Retinal pigment epithelial cell (primary cell): ENCODE results near the gene RILP.
"Not testable (repeated sequence)": the region's sequence is repeated elsewhere in the genome, so short reads cannot be mapped to it uniquely, and the experiment has no call there.

Experiments
- DNase-seq: peaks from one replicate; pipeline ENCODE4 v3.0.0-alpha.2; 2010; ENCODE audit warnings: low read depth
- H3K4me3 ChIP-seq: 2 replicates; pipeline ENCODE4 v1.5.1; 2011; ENCODE audit warnings: mild to moderate bottlenecking, low read length, control low read depth, moderate library complexity
- TF ChIP-seq, protein P1 (sequence below): conservative IDR thresholded peaks from 2 replicates; pipeline ENCODE4 v1.5.1; 2011; ENCODE audit warnings: low read depth, low read length, control low read depth, inconsistent platforms

The RILP gene

DNA sequence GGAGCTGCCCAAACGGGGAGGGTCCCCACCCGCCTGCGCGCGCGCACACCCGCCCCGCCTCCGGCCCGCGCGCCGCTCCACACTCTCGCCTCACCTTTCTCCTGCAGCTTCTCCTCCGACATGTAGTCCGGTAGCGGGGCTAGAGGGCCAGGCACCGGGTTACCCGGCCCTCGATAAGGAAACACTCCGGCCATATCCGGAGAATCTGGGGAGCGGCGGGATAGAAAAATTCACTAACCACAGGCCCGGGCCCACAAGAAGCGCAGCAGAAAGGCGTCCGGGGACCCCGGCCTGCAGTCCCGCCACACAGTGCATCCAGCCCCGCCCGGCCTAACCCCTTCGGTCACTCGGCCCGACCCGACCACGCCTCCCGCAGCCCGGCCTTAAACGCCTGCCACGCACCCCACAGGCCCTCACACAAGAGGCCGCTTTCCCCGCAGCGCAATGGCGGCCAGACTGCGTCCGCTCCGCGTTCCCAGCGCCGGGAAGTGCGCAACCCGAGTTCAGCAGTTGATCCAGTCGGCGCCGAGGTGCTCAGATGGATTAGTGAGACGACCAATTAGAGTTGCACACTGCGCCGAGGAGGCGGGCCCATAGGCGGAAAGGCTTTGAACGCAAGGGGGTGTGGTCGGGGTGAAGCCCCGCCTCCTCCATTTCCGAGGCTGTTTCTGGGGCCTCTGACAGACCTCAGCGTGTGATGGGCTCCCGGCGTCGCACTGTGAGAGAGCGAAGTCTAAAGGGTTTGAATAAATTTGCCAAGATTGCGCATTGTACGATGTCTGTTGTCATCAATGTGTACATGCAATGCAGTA is 34.9 kb upstream of the RILP start, which contains the start of gene PRPF8:
Gene PRPF8, minus strand, starts transcription at position 490 of the 812 bp plus-strand sequence. Its CDS starts 296 bp downstream, at position 194.
- TF ChIP-seq, protein P1, sequence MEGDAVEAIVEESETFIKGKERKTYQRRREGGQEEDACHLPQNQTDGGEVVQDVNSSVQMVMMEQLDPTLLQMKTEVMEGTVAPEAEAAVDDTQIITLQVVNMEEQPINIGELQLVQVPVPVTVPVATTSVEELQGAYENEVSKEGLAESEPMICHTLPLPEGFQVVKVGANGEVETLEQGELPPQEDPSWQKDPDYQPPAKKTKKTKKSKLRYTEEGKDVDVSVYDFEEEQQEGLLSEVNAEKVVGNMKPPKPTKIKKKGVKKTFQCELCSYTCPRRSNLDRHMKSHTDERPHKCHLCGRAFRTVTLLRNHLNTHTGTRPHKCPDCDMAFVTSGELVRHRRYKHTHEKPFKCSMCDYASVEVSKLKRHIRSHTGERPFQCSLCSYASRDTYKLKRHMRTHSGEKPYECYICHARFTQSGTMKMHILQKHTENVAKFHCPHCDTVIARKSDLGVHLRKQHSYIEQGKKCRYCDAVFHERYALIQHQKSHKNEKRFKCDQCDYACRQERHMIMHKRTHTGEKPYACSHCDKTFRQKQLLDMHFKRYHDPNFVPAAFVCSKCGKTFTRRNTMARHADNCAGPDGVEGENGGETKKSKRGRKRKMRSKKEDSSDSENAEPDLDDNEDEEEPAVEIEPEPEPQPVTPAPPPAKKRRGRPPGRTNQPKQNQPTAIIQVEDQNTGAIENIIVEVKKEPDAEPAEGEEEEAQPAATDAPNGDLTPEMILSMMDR: no peak
- H3K4me3 ChIP-seq: peak within 1 kb of the TSS; percentile 84
- DNase-seq: peak; percentile 87

- DNase-seq: no peak
- TF ChIP-seq, protein P1: no peak
- peak overlapping the region; percentile 84 for H3K4me3 ChIP-seq
Observed at GRCh38 chr17:1683459-1683858, 33.8 kb upstream of the RILP start.

- no peak overlapping the region for H3K4me3 ChIP-seq
- TF ChIP-seq, protein P1: no peak
- no peak for DNase-seq
Observed at GRCh38 chr17:1676401-1676800, 26.7 kb upstream of the RILP start.

- no peak overlapping the region for H3K4me3 ChIP-seq
- no peak for DNase-seq
- TF ChIP-seq, protein P1: no peak
Observed at GRCh38 chr17:1673041-1673785, 23.5 kb upstream of the RILP start.

DNA sequence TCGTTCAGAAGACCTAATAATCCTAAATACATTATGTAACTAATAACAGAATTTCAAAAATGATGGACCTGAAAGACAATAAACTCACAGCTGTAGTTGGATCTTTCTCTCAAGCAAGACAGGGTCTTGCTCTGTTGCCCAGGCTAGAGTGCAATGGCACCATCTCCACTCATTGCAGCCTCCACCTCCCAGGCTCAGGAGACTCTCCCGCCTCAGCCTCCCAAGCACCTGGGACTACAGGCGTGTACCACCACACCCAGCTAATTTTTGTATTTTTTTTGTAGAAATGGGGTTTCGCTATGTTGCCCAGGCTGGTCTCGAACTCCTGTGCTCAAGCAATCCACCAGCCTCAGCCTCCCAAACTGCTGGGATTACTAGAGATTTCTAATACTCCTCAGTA is 14.3 kb upstream of the RILP start:
- not testable (repeated sequence) for H3K4me3 ChIP-seq, DNase-seq

DNA sequence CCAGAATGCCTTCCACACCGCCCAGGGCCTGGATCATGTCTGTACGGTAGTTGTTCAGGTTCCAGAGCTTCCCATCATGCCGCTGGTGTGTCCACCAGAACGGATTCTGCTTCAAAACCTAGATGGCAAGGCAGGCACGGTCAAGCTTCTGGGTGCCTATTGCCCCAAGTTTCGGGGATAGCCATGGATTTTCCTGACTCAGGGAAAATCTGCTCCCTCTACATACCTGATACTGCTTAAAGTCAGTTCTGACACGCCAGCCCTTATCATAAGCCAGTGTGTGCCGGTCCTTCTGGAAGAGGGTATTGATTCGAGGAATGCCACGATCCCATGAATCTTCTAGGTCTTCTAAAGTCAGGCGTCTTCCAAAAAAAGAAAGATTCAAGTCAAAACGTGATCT is 11.4 kb upstream of the RILP start:
- H3K4me3 ChIP-seq: no peak overlapping the region
- TF ChIP-seq, protein P1: no peak
- no peak for DNase-seq

DNA sequence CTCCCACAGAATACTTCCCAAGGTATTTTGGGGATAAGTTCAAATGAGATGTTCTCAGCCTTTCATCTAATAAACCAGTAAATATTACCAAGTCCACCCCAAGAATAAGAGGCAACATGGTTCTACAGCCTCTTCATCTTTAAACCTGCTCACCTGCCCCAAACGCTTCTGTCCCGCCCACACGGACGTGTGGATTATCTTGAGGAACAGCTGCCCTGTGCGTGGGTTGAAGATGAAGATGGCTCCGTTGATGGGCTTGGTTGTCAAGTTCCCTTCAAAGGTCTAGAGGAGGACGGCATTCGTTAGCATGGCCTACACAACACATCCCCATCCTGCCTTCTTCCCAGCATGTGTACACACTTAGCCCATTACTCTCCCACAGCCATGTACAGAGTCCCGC is 8.4 kb upstream of the RILP start:
- H3K4me3 ChIP-seq: no peak overlapping the region
- no peak for DNase-seq
- TF ChIP-seq, protein P1: no peak
